SK-MEL-5 (cell line): ENCODE measurements around the gene DGCR6. TPM values are rescaled to one million over a fixed set of nuclear protein-coding genes. Genes with fewer than 3 reads are reported as not detected.
"Not testable (repeated sequence)": the region's sequence is repeated elsewhere in the genome, so short reads cannot be mapped to it uniquely, and the experiment has no call there.

Source experiments
- DNase-seq: peaks from one replicate; pipeline ENCODE4 v3.0.0-alpha.2; 2016; ENCODE audit warnings: low read depth, low spot score
- in situ Hi-C: cut with HindIII; loops from 2 replicates; pipeline ENCODE4 v1.10.0; 2016; ENCODE audit warnings: low sequenced_read_pairs, high pct_unique_total_duplicates, low pct_unique_long_range_greater_than_20kb
- total RNA-seq: library from RNA; depleted of rRNA; stranded (reverse); fragments of >200 nt; shearing (Covaris generic); gene quantifications from 2 replicates; pipeline ENCODE4 v1.2.3, GENCODE V29; 2014; rRNA removed

Gene DGCR6
- total RNA-seq, 1 experiment from 2014 or later, result 1.7 TPM

DNA sequence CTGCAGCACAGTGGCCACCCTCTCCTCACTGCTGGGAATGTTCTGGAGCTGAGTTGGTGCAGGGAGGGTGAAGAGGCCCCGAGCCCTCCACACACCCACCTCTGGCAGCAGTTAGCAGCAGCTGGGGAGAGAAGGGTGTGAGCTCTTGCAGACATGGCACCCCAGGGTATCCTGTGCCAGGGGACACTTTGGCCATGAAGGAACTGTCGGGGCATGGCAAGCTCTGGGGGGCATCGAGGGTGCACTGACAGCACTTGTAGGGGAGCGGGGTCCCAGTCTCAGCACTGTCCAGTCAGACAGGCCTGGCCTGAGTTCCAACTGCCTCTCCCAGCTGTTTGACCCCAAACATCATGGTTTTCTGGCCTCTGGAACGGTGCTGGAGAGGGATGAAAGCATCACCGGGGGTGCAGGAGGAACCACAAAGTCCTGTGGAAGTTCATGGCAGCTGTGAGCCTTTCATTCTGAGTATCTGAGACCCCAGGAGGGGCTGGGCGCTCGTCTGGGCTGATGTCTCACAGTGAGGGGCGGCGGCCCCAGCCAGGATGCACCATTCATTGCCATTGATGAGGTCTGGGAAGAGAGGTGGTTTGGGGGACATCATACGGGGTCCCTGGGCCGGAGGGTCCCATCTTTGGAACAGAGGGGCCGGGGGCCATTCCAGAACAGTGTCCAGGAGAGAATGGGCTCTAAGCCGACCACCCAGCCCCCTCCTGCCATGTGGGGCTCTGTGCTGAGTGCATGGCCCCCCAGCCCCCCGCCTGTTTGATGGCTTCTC is 50.2 kb downstream of the DGCR6 start:
- in situ Hi-C loops, DNase-seq: not testable (repeated sequence)

DNA sequence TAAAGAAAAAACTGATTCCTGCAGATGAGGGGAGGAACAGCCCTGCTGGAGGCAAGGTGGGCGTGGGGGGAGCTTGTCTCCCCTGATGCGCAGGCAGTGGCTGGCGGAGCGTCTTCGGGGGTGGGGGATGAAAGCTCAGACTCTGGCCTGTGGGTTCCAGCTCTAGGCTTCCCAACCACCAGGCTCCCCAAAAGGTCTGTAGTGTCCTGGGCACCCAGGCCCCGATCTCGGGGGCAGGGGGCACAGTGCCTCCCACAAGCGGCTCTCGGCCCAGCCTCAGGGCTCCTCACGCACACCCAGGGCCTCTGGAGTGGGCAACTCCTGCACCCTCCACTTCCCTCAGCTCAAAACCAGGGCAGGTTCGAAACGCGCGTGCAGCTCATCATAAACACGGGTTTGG is 50.8 kb downstream of the DGCR6 start:
- DNase-seq, in situ Hi-C loops: not testable (repeated sequence)

DNA sequence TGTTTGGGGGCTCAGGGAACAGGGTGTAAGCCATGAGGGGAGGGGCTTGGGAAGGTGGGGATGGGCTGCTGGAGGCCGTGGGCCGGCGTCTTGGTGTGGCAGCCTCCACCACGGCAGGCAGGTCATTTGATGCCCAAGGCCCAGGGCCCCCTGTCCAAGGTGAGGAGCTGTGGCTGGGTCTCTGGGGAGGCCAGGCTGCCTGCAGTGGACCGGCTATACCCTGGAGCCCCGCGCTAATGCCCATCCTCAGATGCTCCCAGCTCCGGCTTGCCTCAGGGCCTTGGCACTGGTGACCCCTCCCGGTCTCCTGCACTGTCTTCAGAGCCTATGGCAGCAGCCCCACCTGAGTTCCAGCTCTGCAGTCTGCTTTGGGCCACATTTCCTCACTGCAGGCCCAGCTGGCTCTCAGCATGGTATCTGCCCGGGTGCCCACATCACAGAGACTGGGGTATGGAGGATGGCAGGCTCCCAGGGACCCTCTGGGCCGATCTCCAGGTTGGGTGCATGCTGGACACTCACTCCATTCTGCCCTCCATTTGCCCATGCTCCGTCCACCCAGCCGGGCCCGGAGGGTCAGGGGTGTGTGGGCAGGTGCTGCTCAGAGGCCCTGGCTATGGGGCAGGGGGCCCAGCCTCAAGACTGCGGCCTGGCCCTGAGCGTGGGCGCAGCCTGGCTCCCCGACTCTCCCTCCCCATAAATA is 51.7 kb downstream of the DGCR6 start:
- in situ Hi-C loops, DNase-seq: not testable (repeated sequence)

DNA sequence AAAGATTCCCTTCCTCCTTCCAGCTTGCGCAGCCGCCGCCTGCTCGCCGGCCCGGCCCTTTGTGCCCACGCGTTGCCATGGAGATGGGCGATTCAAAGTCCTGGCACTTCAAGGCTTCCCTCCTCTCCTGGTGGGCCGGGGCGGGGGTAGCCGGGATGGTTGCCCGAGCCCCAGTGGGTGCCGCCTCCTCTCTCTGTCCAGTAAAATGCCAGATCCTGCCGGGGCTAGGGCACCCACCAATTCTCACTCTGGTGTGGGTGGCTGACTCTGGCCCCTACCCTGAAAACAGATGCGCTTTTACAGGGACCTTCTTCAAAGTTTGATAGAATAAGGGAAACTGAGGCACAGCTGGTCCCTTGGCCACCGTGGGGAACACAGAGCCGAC is 52.2 kb downstream of the DGCR6 start:
- DNase-seq, in situ Hi-C loops: not testable (repeated sequence)

DNA sequence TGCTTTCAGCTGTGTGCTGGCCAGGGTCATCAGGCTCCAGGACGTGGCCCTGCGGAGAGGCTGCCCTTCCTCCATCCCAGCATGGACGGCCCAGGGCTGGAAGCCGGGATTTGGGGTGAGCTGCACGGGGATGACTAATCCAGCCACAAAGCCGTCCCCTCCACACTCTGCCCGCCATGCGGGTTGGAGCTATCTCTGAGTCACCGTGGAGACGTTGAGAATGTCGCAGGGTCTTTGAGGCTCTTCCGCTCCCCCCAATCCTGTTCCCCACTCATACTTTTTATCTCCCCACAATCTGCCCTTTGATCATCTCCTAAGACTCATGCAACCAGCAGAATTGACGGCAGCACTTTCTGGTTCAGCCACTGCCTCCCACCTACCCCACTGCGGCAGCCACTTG is 52.6 kb downstream of the DGCR6 start:
- DNase-seq, in situ Hi-C loops: not testable (repeated sequence)

DNA sequence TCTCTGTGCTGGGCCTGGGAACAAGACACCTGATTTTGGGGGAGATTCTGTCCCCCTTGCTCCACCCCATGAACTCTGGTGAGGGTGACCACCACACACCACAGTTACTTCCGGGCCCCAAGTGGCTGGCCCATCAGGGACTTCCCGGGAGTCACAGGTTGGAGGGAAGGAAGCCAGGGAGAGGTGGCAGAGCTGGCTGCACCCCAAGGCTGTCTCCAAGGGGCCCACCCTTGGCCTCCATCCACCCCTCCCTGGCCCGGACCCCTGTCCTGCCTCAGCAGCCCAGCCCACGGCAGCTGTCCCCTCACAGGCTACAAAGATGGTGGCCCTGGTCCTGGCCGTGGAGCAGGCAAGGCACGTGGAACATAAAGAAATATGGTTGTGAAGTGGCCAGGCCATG is 53.1 kb downstream of the DGCR6 start:
- in situ Hi-C loops, DNase-seq: not testable (repeated sequence)

DNA sequence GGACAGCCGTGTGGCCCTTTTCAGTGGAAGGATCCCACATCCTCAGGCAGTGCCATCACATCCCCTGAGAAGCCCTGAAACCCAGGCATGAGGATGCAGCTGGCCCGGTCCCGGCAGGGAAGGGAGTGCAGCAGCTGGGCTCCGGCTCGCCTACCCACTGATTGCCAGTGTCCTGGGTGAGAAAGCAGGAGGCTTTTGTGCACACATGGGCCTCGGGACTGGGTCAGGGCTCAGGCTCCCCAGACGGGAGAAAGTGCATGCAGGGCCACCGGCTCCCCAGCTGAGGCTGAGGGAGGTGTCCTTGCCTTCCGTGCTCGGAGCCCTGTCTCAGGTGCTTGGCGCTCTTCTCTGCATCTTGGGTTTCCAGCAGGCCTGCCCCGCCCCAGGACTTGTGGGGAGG is 53.6 kb downstream of the DGCR6 start:
- DNase-seq, in situ Hi-C loops: not testable (repeated sequence)

DNA sequence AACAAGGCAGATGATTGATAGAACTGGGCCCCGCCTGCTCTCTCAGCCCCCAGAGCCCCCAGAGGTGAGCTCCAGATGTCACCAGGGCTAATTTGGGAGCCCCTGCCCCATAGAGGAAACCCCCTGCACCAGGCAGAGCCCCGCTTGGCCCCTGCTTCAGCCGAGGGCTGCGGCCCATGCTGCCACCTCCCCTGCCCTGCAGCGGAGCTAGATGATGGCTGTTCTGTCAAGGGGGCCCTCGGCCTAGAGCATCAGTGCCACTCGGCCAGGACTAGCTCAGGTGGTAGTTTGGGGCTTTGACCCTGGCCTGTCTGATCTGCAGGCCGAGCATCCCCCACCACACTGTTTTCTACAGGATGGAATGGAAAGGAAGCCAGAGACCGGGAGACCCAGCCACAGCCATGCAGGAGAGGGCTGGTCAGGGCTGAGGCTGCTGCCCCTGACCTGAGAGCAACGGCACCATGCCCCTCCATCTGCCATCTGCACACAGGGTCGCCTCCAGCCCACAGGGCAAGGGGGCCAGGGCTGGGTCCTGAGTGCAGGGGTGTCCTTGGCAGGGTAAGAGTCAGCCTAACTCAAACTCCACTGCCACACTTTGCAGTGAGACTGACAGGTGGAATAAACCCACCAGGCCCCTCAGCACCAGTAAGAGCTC is 54.2 kb downstream of the DGCR6 start:
- DNase-seq, in situ Hi-C loops: not testable (repeated sequence)

DNA sequence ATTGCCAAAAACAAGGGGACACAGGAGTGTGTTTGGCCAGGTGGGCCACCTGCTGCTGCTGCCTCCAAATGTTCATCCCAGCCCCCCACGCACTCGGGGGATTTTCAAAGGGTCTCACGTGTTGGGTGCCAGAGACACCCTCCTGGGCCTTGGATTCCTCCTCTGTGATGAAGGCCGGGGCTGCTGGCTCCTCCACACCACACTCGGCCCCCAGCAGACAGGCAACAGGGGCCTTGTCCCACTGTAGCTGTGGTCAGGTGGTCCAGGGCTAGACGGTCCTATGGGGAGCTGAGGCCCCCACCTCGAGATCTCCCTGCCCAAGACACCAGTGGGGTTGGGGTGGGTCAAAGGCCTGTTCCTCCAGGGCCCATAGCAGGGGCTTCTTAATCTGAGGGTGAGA is 55.1 kb downstream of the DGCR6 start:
- in situ Hi-C loops, DNase-seq: not testable (repeated sequence)

Other genes starting within 250 kb of the DGCR6 start
- gene PRODH, start 30.0 kb downstream of the DGCR6 start, total RNA-seq, result 0.45 and 0.55 TPM in 2 replicates
- gene DGCR2, start 216.1 kb downstream of the DGCR6 start, total RNA-seq, result 36.9 and 39.6 TPM in 2 replicates
- gene TSSK2, start 225.0 kb downstream of the DGCR6 start, total RNA-seq, result not detected in 2 replicates
- gene ESS2, start 238.3 kb downstream of the DGCR6 start, total RNA-seq, result 18.7 and 18.9 TPM in 2 replicates
- gene GSC2, start 244.0 kb downstream of the DGCR6 start, total RNA-seq, result not detected in 2 replicates